HG02870 (cell line): ENCODE measurements around the gene CDH4.

Experiments used
- ATAC-seq: cut with Tn5 transposase; IDR thresholded peaks from one replicate; pipeline ENCODE4 v1.9.1; 2021; ENCODE audit warnings: mild to moderate bottlenecking, moderate library complexity; ENCODE audit not compliant: unreplicated experiment

The CDH4 gene

GRCh38 chr20:61692479-61692878, 440.4 kb downstream of the CDH4 start:
- no peak for ATAC-seq

GRCh38 chr20:61693055-61693600, 441.1 kb downstream of the CDH4 start:
- no peak for ATAC-seq

- ATAC-seq = no peak
Observed at GRCh38 chr20:61694682-61695081, 442.6 kb downstream of the CDH4 start.

- ATAC-seq = no peak
Observed at GRCh38 chr20:61695741-61696140, 443.7 kb downstream of the CDH4 start.

- ATAC-seq = no peak
Observed at GRCh38 chr20:61696181-61696735, 444.2 kb downstream of the CDH4 start.

GRCh38 chr20:61697666-61698597, 445.9 kb downstream of the CDH4 start:
- no peak for ATAC-seq

- no peak for ATAC-seq
Observed at GRCh38 chr20:61698598-61699494, 446.8 kb downstream of the CDH4 start.

- ATAC-seq = no peak
Observed at GRCh38 chr20:61699495-61700374, 447.7 kb downstream of the CDH4 start.

- no peak for ATAC-seq
Observed at GRCh38 chr20:61700595-61701140, 448.6 kb downstream of the CDH4 start.

GRCh38 chr20:61701401-61701800, 449.3 kb downstream of the CDH4 start:
- ATAC-seq = no peak

GRCh38 chr20:61701802-61702201, 449.7 kb downstream of the CDH4 start:
- ATAC-seq = no peak

GRCh38 chr20:61702246-61702645, 450.2 kb downstream of the CDH4 start:
- no peak for ATAC-seq

GRCh38 chr20:61704661-61705060, 452.6 kb downstream of the CDH4 start:
- no peak for ATAC-seq

GRCh38 chr20:61705386-61706258, 453.6 kb downstream of the CDH4 start:
- ATAC-seq = no peak

GRCh38 chr20:61706259-61706961, 454.3 kb downstream of the CDH4 start:
- no peak for ATAC-seq

- ATAC-seq = no peak
Observed at GRCh38 chr20:61708891-61709290, 456.8 kb downstream of the CDH4 start.

GRCh38 chr20:61710108-61710507, 458.0 kb downstream of the CDH4 start:
- no peak for ATAC-seq

GRCh38 chr20:61712688-61713087, 460.6 kb downstream of the CDH4 start:
- no peak for ATAC-seq
